GM19193 (cell line): ENCODE results near the gene PDE3B.

Source experiments
- POLR2A ChIP-seq: IDR thresholded peaks from 4 replicates; pipeline ENCODE4 v1.6.1; 2011; ENCODE audit not compliant: insufficient read depth, insufficient read length; ENCODE audit errors: extremely low read depth

The PDE3B gene

DNA sequence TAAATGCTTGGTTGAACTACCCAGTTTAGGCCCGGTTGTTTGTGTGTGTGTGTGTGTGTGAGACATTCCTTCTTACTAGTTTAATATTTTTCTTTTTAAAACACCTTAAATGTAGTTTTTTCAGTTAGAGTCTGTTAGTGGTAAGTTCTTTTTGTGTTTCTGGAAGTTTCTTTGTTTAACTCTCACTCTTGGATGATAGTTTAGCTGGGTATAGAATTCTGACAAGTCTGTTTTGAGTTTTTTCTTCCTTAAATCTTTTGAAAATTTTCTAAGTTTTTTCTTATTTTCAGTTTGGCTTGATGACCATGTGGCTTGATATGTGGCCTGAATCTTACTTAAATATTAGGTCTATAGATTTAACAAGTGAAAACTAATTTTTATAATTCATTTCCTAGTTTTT lies 60.1 kb downstream of the PDE3B start:
- TF ChIP-seq POLR2A, result no peak

GRCh38 chr11:14705067-14705466 lies 61.5 kb downstream of the PDE3B start:
- TF ChIP-seq POLR2A, result no peak

DNA sequence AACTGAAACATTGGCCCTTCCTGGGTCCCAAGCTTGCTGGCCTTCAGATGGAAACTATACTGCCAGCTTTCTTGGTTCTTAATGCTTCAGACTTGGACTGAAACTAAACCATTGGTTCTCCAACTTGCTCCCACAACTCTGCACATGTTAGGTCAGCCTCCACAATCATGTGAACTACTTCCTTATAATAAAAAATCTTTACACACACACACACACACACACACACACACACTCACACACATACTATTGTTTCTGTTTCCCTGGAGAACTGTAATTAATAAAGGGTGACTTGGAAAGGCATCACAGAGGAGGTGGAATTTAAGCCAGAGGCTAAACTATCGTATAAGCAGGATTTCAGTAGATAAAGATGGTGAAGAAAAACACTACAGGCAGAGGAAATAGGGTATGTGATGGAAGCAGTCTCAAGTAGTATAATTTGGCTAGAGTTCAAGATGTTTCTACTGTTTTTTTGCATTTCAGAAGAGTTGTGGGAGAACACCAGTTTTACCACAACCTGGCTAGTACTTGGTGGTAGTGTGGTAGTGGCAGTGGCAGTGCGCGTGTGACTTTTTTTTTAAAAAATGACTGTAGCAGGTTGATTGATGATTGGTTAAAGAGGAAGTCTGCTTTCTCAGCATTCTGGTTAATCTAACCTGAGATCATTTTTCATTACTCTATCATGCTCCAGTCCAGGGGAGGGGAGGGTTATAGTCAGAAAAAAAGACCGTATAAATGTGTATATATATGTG lies 70.1 kb downstream of the PDE3B start:
- TF ChIP-seq POLR2A, result no peak

DNA sequence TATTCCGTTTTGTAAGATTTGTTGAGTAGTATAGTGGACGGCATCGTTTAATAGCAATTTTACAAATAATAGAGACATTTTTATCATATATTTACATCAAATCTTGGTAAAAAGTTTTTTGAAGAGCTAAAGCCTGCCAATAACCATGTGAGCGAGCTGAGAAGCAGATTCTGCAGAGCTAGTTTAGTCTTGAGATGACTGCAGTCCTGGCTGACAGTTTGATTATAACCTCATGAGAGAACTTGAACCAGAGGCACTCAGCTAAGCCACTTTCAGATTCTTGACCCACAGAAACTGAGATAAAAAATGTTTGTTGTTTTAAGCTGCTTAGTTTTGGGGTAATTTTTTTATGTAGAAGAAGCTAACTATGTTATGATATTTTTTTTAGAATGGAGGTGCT lies 78.9 kb downstream of the PDE3B start:
- no peak for TF ChIP-seq POLR2A

DNA sequence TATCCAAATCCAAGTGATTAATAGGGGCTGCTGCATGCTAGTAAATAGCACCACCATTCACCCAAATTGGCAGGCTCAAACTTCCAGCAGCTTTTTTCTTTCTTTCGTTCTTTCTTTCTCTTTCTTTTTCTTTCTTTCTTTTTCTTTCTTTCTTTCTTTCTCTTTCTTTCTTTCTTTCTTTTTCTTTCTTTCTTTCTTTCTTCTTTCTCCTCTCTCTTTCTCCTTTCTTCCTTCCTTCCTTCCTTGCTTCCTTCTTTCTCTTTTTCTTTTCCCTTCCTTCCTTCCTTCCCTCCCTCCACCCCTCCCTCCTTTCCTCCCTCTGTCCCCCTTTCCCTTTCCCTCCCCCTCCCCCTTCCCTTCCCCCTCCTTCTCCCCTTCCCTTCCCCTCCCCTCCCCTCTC lies 81.5 kb downstream of the PDE3B start:
- TF ChIP-seq POLR2A, result no peak

DNA sequence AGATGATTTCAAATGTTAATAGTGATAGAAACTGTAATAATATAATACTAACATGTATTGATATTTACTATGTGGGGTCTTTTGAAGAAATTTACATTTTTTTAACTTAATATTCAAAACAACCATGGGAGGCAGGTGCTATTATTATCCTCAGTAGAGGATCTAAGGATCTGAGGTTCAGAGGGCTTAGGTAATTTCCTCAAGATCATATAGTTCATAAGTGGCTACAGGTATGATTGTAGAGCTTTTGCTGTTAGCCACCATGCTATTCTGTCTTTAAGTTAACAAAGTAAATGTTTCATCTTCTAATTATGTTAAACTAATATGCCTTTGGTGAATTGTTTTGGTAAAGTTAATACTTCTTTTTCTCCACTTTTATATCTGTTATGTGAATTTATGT lies 83.6 kb downstream of the PDE3B start:
- TF ChIP-seq POLR2A, result no peak

- no peak for TF ChIP-seq POLR2A
Observed at GRCh38 chr11:14727746-14728145, 84.1 kb downstream of the PDE3B start.

- no peak for TF ChIP-seq POLR2A
Observed at GRCh38 chr11:14741195-14741594, 97.6 kb downstream of the PDE3B start.

DNA sequence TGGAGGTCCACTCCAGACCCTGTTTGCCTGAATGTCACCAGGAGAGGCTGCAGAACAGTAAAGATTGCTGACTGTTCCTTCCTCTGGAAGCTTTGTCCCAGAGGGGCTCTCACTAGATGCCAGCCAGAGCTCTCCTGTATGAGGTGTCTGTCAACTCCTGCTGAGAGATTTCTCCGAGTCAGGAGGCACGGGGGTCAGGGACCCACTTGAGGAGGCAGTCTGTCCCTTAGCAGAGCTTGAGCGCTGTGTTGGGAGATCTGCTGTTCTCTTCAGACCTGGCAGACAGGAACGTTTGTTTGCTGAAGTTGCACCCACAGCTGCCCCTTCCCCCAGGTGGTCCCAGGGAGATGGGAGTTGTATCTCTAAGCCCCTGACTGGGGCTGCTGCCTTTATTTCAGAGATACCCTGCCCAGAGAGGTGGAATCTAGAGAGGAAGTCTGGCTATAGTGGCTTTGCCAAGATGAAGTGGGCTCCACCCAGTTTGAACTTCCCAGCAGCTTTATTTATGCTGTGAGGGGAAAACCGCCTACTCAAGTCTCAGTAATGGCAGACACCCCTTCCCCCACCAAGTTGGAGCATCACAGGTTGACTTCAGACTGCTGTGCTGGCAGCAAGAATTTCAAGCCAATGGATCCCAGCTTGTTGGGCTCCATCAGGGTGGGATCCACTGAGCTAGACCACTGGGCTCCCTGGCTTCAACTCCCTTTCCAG lies 99.4 kb downstream of the PDE3B start:
- TF ChIP-seq POLR2A, result no peak

- TF ChIP-seq POLR2A, result no peak
Observed at GRCh38 chr11:14746857-14747395, 103.3 kb downstream of the PDE3B start.

DNA sequence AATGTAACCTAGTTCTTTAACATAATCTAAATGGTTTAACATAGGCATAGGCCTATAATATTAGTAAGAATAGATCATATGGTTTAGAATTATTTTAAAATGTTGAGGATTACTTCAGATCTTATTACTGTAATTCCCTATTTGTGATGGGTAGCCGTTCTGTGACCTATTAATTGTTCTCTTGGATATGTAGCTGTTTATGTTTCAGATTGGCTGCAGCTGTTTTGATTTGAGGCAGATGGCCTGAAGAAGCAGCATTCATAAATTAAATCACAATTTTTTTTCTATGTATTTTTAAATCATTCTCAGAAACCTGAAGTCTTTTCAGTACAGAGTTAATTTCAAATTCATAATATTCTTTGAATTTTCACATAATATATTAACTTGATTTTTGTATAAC lies 104.5 kb downstream of the PDE3B start:
- TF ChIP-seq POLR2A, result no peak

GRCh38 chr11:14750911-14751310 lies 107.3 kb downstream of the PDE3B start:
- TF ChIP-seq POLR2A, result no peak

- TF ChIP-seq POLR2A, result no peak
Observed at GRCh38 chr11:14751975-14752407, 108.4 kb downstream of the PDE3B start.

- TF ChIP-seq POLR2A, result no peak
Observed at GRCh38 chr11:14755140-14755539, 111.5 kb downstream of the PDE3B start.

GRCh38 chr11:14756349-14756748 lies 112.7 kb downstream of the PDE3B start:
- no peak for TF ChIP-seq POLR2A

DNA sequence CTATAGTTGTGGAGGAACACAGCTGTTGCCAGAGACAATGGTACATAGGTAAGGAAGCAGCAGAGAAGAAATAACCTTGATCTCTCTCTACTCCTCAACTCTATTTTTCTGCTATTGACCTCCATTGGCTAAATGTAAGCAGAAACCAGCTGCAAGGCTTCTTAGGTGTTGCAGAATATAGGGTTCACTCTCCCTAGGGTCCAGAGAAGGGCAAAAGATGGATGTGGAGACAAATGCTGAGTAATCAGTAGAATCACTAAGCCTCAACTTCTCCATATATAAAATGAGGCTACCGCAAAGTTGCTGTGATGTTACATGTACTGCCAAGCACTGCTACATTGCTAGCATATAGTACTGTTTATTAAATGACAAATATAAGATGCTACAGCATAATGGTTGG lies 120.6 kb downstream of the PDE3B start:
- TF ChIP-seq POLR2A, result no peak
